HG03439 (cell line): ENCODE results near the gene SIRT7.

Experiments used
- ATAC-seq: cut with Tn5 transposase; IDR thresholded peaks from one replicate; pipeline ENCODE4 v1.9.1; 2021; ENCODE audit warnings: mild to moderate bottlenecking, moderate library complexity; ENCODE audit not compliant: unreplicated experiment

The SIRT7 gene

GRCh38 chr17:81867170-81867990 lies 50.6 kb downstream of the SIRT7 start:
- ATAC-seq = no peak

GRCh38 chr17:81866440-81867169 lies 51.4 kb downstream of the SIRT7 start:
- ATAC-seq = no peak

GRCh38 chr17:81865733-81866439 lies 52.1 kb downstream of the SIRT7 start:
- no peak for ATAC-seq

- ATAC-seq = no peak
Observed at GRCh38 chr17:81865358-81865732, 52.6 kb downstream of the SIRT7 start.

GRCh38 chr17:81863833-81864768 lies 53.9 kb downstream of the SIRT7 start:
- no peak for ATAC-seq

- ATAC-seq = no peak
Observed at GRCh38 chr17:81863123-81863675, 54.8 kb downstream of the SIRT7 start.
